ENCODE measurements around the gene ITGA4. TPM values are rescaled to one million over a fixed set of nuclear protein-coding genes. Genes with fewer than 3 reads are reported as not detected.

The ITGA4 gene
- total RNA-seq: 10 to 100 TPM in 3 of 4 donors, 1 to 10 TPM in 1; 9.7 to 14.6 (median 11.9) TPM
- polyA plus RNA-seq: 10 to 100 TPM in 1 of 3 donors, 1 to 10 TPM in 2; 1.8 to 15.6 (median 9.9) TPM

DNA sequence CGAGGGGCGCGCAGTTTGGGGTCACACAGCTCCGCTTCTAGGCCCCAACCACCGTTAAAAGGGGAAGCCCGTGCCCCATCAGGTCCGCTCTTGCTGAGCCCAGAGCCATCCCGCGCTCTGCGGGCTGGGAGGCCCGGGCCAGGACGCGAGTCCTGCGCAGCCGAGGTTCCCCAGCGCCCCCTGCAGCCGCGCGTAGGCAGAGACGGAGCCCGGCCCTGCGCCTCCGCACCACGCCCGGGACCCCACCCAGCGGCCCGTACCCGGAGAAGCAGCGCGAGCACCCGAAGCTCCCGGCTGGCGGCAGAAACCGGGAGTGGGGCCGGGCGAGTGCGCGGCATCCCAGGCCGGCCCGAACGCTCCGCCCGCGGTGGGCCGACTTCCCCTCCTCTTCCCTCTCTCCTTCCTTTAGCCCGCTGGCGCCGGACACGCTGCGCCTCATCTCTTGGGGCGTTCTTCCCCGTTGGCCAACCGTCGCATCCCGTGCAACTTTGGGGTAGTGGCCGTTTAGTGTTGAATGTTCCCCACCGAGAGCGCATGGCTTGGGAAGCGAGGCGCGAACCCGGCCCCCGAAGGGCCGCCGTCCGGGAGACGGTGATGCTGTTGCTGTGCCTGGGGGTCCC lies at the start of gene ITGA4:
Gene ITGA4 (plus strand): TSS at position 266 of the 620 bp plus-strand sequence. CDS start 269 bp downstream, at position 535.
- peak; percentile 82 for DNase-seq
- H3K27me3 ChIP-seq: peaks cover 0 to 41% (median 5%) of the 10 kb centered on the region in 3 donors
- H3K9me3 ChIP-seq: no peaks in the 10 kb centered on the region
- peaks cover 0 to 27% (median 17%) of the 10 kb centered on the region in 4 donors for H3K4me1 ChIP-seq
- TF ChIP-seq EP300 (IDR thresholded peaks at IDR 0.05): no peak
- TF ChIP-seq, protein P1, sequence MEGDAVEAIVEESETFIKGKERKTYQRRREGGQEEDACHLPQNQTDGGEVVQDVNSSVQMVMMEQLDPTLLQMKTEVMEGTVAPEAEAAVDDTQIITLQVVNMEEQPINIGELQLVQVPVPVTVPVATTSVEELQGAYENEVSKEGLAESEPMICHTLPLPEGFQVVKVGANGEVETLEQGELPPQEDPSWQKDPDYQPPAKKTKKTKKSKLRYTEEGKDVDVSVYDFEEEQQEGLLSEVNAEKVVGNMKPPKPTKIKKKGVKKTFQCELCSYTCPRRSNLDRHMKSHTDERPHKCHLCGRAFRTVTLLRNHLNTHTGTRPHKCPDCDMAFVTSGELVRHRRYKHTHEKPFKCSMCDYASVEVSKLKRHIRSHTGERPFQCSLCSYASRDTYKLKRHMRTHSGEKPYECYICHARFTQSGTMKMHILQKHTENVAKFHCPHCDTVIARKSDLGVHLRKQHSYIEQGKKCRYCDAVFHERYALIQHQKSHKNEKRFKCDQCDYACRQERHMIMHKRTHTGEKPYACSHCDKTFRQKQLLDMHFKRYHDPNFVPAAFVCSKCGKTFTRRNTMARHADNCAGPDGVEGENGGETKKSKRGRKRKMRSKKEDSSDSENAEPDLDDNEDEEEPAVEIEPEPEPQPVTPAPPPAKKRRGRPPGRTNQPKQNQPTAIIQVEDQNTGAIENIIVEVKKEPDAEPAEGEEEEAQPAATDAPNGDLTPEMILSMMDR (IDR thresholded peaks at IDR 0.05): peak; percentile 16 to 54 (median 28)
- intact Hi-C loops (cut with DNase I): no loop called here
- H3K4me3 ChIP-seq: peak within 1 kb of the TSS; percentile 31 to 56 (median 46)
- 0 to 2% methylated on average over 67 of the region's 67 CpGs for WGBS, 2 donors
- peak within 1 kb of the TSS; percentile 45 to 63 (median 59) for H3K27ac ChIP-seq
- H3K36me3 ChIP-seq: no peaks in the 10 kb centered on the region

DNA sequence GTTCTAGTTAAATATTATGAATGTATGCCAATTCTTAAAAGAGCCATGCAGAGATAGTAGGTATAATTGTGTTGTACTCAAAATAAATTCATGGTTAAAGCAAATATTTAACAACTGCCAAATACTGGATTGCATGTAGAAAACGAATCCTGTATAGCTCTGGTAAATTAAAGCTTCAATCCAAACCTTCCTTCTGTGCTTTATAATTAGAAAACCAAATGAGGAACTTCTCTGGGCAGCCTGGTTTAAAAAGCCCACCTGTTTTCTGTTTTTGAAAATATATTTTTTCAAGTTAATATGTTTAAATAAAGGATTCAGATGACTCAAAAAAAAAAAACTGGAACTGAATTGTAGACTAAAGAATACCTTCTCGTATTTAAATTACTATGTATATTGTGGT lies 48.3 kb upstream of the ITGA4 start:
- 27 to 47% methylated on average over 2 of the region's 2 CpGs for WGBS, 2 donors
- no peak overlapping the region for H3K27ac ChIP-seq
- no peaks in the 10 kb centered on the region for H3K36me3 ChIP-seq
- no peaks in the 10 kb centered on the region for H3K4me1 ChIP-seq
- H3K9me3 ChIP-seq: no peaks in the 10 kb centered on the region
- TF ChIP-seq POLR2A (IDR thresholded peaks at IDR 0.05): no peak
- TF ChIP-seq, protein P1 (IDR thresholded peaks at IDR 0.05): no peak
- no peak for TF ChIP-seq EP300 (IDR thresholded peaks at IDR 0.05)
- no peak for TF ChIP-seq POLR2AphosphoS5 (IDR thresholded peaks at IDR 0.05)
- no peak overlapping the region for H3K4me3 ChIP-seq
- H3K27me3 ChIP-seq: no peaks in the 10 kb centered on the region
- intact Hi-C loops (cut with DNase I): no loop called here
- DNase-seq: no peak

DNA sequence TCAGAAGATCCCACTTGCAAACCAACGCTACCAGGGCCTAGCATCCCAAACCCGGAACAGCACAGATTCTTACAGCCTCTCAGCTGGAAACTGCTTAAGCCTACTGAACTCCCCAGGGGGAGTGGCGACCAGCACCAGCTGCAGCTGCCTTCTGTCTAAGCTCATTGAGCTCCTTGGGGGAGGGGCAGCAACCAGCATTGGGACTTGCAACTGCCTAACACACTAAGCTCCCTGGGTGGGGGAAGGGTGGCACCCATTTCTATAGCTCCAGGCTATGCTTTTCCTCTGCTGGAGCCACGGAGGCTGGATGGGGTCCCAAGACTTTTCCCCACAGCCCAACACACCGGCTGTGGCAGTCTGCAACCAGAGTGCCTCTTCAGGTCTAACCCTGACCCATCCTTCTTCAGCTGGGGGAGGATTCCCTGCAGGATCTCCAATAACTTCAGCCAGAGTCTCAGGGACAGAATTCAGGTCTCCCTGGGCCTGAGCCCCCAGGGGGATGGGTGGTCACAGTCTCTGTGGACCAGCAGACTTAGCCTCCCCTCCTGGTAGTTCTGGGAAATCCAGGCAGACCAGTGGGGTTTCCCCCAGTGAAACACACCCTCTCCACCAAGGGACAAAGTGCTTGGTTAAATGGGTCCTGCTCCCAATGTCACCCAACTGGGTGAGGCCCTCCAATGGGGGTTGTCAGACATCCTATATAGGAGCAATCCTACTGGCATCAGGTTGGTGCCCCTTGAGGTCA lies 45.9 kb upstream of the ITGA4 start:
- intact Hi-C loops (cut with DNase I): no loop called here

DNA sequence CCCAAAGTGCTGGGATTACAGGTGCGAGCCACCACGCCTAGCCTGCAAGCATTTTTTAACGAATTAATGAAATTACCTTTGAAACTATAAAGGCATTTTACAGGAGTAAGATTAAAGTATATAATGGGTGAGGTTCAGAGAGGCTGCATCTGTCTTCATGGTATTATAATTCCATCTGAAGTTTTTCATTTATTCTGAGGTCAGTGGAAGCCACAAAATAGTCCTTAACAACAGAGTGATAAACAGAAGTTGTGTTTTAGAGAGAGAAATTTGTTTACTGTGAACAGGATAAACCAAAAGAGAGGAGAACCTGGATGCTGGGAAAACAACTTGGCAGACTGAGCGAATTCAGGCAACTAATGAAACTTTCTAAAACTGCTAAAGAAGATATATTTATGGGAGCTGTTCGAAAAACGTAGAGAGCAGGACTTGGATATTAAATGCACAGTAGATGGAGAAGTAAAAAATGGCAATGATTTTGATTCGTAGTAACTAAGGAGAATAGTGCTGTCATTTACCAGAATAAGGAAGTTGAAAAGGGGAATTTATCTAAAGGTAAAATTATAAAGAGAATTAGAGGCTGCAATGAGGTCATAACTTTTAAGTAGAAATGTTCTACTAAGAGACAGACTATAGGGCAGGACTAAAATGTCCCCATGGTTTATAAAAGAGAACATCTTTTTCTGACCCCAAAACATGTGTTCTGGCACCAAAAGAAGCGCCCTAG lies 37.9 kb upstream of the ITGA4 start:
- no peaks in the 10 kb centered on the region for H3K36me3 ChIP-seq
- TF ChIP-seq, protein P1 (IDR thresholded peaks at IDR 0.05): no peak
- TF ChIP-seq EP300 (IDR thresholded peaks at IDR 0.05) (no peak), POLR2A (IDR thresholded peaks at IDR 0.05) (no peak), POLR2AphosphoS5 (IDR thresholded peaks at IDR 0.05) (no peak)
- no peaks in the 10 kb centered on the region for H3K27me3 ChIP-seq
- intact Hi-C loops (cut with DNase I): no loop called here
- 77 to 81% methylated on average over 8 of the region's 8 CpGs for WGBS, 2 donors
- peaks cover 0 to 3% (median under 1%) of the 10 kb centered on the region in 4 donors for H3K9me3 ChIP-seq
- H3K4me3 ChIP-seq: no peak overlapping the region
- H3K27ac ChIP-seq: no peak overlapping the region
- no peaks in the 10 kb centered on the region for H3K4me1 ChIP-seq
- DNase-seq: no peak

More for the DNA sequence above, 45.9 kb upstream of the ITGA4 start:
- H3K36me3 ChIP-seq: no peaks in the 10 kb centered on the region
- no peaks in the 10 kb centered on the region for H3K4me1 ChIP-seq
- H3K27ac ChIP-seq: no peak overlapping the region
- TF ChIP-seq POLR2AphosphoS5 (IDR thresholded peaks at IDR 0.05) (no peak), POLR2A (IDR thresholded peaks at IDR 0.05) (no peak), EP300 (IDR thresholded peaks at IDR 0.05) (no peak)
- TF ChIP-seq, protein P1 (IDR thresholded peaks at IDR 0.05): no peak
- H3K9me3 ChIP-seq: peaks cover 0 to 3% (median under 1%) of the 10 kb centered on the region in 4 donors
- no peaks in the 10 kb centered on the region for H3K27me3 ChIP-seq
- WGBS, 2 donors: 40 to 60% methylated on average over 5 of the region's 5 CpGs
- H3K4me3 ChIP-seq: no peak overlapping the region
- no peak for DNase-seq

Data from sigmoid colon (tissue), 7 donors.